HG02938 (cell line): ENCODE data around the gene PRDM11.

Experiments used
- ATAC-seq: cut with Tn5 transposase; IDR thresholded peaks from one replicate; pipeline ENCODE4 v1.9.1; 2021; ENCODE audit warnings: mild to moderate bottlenecking, moderate library complexity; ENCODE audit not compliant: unreplicated experiment

Gene PRDM11

GRCh38 chr11:45157247-45158209, 11.1 kb downstream of the PRDM11 start:
- no peak for ATAC-seq

- no peak for ATAC-seq
Measured at GRCh38 chr11:45158210-45158731, 11.8 kb downstream of the PRDM11 start.

- ATAC-seq: no peak
Measured at GRCh38 chr11:45158891-45159605, 12.6 kb downstream of the PRDM11 start.

GRCh38 chr11:45159781-45160365, 13.4 kb downstream of the PRDM11 start:
- no peak for ATAC-seq

- no peak for ATAC-seq
Measured at GRCh38 chr11:45161252-45162063, 15.0 kb downstream of the PRDM11 start.

- no peak for ATAC-seq
Measured at GRCh38 chr11:45162064-45162375, 15.6 kb downstream of the PRDM11 start.

- ATAC-seq: no peak
Measured at GRCh38 chr11:45162916-45163879, 16.8 kb downstream of the PRDM11 start.

- ATAC-seq: no peak
Measured at GRCh38 chr11:45163956-45164575, 17.6 kb downstream of the PRDM11 start.

- ATAC-seq: no peak
Measured at GRCh38 chr11:45165386-45165785, 18.9 kb downstream of the PRDM11 start.

GRCh38 chr11:45165806-45166603, 19.6 kb downstream of the PRDM11 start:
- no peak for ATAC-seq

- ATAC-seq: no peak
Measured at GRCh38 chr11:45166604-45166897, 20.1 kb downstream of the PRDM11 start.

GRCh38 chr11:45167283-45167682, 20.8 kb downstream of the PRDM11 start:
- no peak for ATAC-seq

GRCh38 chr11:45168366-45169130, 22.1 kb downstream of the PRDM11 start:
- ATAC-seq: no peak

GRCh38 chr11:45169310-45170072, 23.1 kb downstream of the PRDM11 start:
- ATAC-seq: no peak

GRCh38 chr11:45170484-45170883, 24.0 kb downstream of the PRDM11 start:
- no peak for ATAC-seq

- no peak for ATAC-seq
Measured at GRCh38 chr11:45171550-45171949, 25.1 kb downstream of the PRDM11 start.

- no peak for ATAC-seq
Measured at GRCh38 chr11:45173064-45173463, 26.6 kb downstream of the PRDM11 start.
